HL-60 (cell line): ENCODE data around the gene EEPD1.

Source experiments
- DNase-seq, 2 experiments: peaks; one replicate each; pipeline ENCODE4 v3.0.0-alpha.2; 2010 to 2020; ENCODE audit warnings: low read depth in 1 of 2, low spot score in 1 of 2
- H3K27ac ChIP-seq: fragments of 250-450 bp; sonication (Bioruptor Pico); replicated peaks from 2 replicates; pipeline ENCODE4 v1.5.1; 2020; ENCODE audit warnings: mild to moderate bottlenecking, moderate library complexity
- H3K27me3 ChIP-seq: fragments of 250-450 bp; sonication (Bioruptor Pico); 2 replicates; pipeline ENCODE4 v1.5.1; 2021; ENCODE audit warnings: mild to moderate bottlenecking, moderate library complexity; ENCODE audit not compliant: insufficient read depth, poor library complexity, severe bottlenecking
- H3K4me3 ChIP-seq: replicated peaks from 2 replicates; pipeline ENCODE4 v1.5.1; 2011; ENCODE audit warnings: mild to moderate bottlenecking, control low read depth, low read length; ENCODE audit not compliant: insufficient read depth
- GABPA ChIP-seq: IDR thresholded peaks from 2 replicates; pipeline ENCODE4 v1.6.1; 2012; ENCODE audit warnings: low read depth
- POLR2AphosphoS5 ChIP-seq: IDR thresholded peaks from 2 replicates; pipeline ENCODE4 v1.6.1; 2012; ENCODE audit warnings: low read depth
- SPI1 ChIP-seq: IDR thresholded peaks from 2 replicates; pipeline ENCODE4 v1.6.1; 2012; ENCODE audit warnings: low read depth, mild to moderate bottlenecking, borderline replicate concordance
- TF ChIP-seq, protein P1 (sequence below): IDR thresholded peaks from one replicate; pipeline ENCODE4 v1.5.1; 2011; ENCODE audit warnings: low read length, control low read depth, inconsistent platforms; ENCODE audit not compliant: insufficient read depth
- TF ChIP-seq, protein P2 (sequence below): IDR thresholded peaks from 2 replicates; pipeline ENCODE4 v1.6.1; 2012; ENCODE audit warnings: low read depth; ENCODE audit not compliant: insufficient replicate concordance

EEPD1 gene

DNA sequence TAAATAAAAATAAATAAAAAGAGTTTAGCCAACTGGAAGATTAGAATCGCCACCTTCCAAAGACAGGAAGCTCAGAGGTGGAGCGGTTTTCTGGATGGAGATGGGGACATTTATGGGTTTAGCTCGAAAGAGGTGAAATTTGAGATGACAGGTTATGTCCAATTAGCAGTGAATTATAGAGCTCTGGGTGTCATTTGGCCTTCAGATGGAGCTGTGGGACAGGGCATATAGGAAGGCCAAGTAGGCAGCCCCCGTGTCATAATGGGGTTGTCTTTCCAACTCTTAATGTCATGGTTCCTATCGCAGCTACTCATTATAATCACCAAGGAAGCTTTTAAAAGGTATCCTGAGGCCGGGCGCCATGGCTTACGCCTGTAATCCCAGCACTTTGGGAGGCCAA, 21.0 kb upstream of the EEPD1 start:
- no peak for DNase-seq
- Histone ChIP-seq H3K27ac (no peak overlapping the region), H3K27me3 (no peaks in the 10 kb centered on the region), H3K4me3 (no peak overlapping the region)
- TF ChIP-seq, protein P1, sequence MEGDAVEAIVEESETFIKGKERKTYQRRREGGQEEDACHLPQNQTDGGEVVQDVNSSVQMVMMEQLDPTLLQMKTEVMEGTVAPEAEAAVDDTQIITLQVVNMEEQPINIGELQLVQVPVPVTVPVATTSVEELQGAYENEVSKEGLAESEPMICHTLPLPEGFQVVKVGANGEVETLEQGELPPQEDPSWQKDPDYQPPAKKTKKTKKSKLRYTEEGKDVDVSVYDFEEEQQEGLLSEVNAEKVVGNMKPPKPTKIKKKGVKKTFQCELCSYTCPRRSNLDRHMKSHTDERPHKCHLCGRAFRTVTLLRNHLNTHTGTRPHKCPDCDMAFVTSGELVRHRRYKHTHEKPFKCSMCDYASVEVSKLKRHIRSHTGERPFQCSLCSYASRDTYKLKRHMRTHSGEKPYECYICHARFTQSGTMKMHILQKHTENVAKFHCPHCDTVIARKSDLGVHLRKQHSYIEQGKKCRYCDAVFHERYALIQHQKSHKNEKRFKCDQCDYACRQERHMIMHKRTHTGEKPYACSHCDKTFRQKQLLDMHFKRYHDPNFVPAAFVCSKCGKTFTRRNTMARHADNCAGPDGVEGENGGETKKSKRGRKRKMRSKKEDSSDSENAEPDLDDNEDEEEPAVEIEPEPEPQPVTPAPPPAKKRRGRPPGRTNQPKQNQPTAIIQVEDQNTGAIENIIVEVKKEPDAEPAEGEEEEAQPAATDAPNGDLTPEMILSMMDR = no peak
- TF ChIP-seq SPI1 (no peak), GABPA (no peak), POLR2AphosphoS5 (no peak)
- TF ChIP-seq, protein P2, sequence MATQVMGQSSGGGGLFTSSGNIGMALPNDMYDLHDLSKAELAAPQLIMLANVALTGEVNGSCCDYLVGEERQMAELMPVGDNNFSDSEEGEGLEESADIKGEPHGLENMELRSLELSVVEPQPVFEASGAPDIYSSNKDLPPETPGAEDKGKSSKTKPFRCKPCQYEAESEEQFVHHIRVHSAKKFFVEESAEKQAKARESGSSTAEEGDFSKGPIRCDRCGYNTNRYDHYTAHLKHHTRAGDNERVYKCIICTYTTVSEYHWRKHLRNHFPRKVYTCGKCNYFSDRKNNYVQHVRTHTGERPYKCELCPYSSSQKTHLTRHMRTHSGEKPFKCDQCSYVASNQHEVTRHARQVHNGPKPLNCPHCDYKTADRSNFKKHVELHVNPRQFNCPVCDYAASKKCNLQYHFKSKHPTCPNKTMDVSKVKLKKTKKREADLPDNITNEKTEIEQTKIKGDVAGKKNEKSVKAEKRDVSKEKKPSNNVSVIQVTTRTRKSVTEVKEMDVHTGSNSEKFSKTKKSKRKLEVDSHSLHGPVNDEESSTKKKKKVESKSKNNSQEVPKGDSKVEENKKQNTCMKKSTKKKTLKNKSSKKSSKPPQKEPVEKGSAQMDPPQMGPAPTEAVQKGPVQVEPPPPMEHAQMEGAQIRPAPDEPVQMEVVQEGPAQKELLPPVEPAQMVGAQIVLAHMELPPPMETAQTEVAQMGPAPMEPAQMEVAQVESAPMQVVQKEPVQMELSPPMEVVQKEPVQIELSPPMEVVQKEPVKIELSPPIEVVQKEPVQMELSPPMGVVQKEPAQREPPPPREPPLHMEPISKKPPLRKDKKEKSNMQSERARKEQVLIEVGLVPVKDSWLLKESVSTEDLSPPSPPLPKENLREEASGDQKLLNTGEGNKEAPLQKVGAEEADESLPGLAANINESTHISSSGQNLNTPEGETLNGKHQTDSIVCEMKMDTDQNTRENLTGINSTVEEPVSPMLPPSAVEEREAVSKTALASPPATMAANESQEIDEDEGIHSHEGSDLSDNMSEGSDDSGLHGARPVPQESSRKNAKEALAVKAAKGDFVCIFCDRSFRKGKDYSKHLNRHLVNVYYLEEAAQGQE = no peak

DNA sequence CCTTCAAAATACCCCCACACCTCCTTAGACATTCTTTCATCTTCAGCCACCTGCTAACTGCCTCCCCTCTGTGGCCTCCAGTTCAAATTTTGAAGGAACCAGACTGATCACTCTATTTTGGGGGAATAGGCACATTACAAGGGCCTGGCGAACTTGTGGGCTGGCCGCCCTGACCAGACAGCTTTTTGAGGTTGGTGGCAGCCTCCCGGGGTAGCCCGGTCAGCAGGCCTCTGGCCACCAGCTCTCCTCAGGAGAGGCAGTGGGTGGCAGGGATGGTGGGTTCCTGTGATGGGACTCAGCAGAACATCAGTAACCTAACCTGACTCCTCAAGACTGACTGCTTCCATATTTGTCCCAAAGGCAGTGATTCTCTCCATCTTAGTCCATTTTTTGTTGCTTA, 17.4 kb upstream of the EEPD1 start:
- no peak for TF ChIP-seq GABPA
- TF ChIP-seq, protein P1 = no peak
- TF ChIP-seq SPI1 = no peak
- TF ChIP-seq POLR2AphosphoS5 = no peak
- TF ChIP-seq, protein P2 = no peak
- DNase-seq = no peak
- Histone ChIP-seq H3K27me3 (no peaks in the 10 kb centered on the region), H3K4me3 (no peak overlapping the region), H3K27ac (no peak overlapping the region)

DNA sequence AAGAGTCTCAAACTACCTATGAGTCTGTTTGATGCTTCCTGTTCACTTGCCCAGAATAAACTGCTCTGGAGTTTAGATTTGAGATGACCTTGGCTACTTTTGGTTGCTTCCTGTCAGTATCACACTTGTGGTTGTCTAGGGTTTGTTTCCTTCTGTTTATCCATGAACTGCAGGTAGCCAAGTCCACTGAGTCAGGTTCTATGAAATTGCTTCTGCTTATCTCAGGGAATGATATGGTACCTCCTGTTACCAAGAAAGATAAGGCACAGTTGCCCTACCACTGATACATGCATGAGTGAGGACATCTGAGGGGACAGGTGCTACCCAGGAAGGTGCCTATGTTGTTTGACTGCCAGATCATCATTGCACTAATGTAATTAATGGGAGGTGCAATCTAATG, 15.8 kb upstream of the EEPD1 start:
- H3K4me3 ChIP-seq = no peak overlapping the region
- no peak for DNase-seq
- H3K27ac ChIP-seq = no peak overlapping the region
- H3K27me3 ChIP-seq = no peaks in the 10 kb centered on the region
- TF ChIP-seq, protein P1 = no peak
- TF ChIP-seq, protein P2 = no peak
- TF ChIP-seq GABPA = no peak
- TF ChIP-seq SPI1 = no peak
- no peak for TF ChIP-seq POLR2AphosphoS5
